Measurements from ENCODE around the gene NR6A1. TPM values are rescaled to one million over a fixed set of nuclear protein-coding genes. Genes with fewer than 3 reads are reported as not detected.

Gene NR6A1
- total RNA-seq, 1 donor from 2014 or later, result 0.72 TPM

- DNase-seq (ENCODE audit: low spot score), result no peak
These were observed 82.7 kb downstream of the NR6A1 start for GRCh38 chr9:124688238-124688904.

- DNase-seq (ENCODE audit: low spot score), result no peak
These were observed 84.2 kb downstream of the NR6A1 start for GRCh38 chr9:124686918-124687317.

- no peak for DNase-seq (ENCODE audit: low spot score)
These were observed 85.9 kb downstream of the NR6A1 start for GRCh38 chr9:124685217-124685616.

- no peak for DNase-seq (ENCODE audit: low spot score)
These were observed 86.9 kb downstream of the NR6A1 start for GRCh38 chr9:124684169-124684568.

- no peak for DNase-seq (ENCODE audit: low spot score)
These were observed 88.1 kb downstream of the NR6A1 start for GRCh38 chr9:124683043-124683442.

GRCh38 chr9:124680714-124681390 is 90.3 kb downstream of the NR6A1 start:
- no peak for DNase-seq (ENCODE audit: low spot score)

- DNase-seq (ENCODE audit: low spot score), result no peak
These were observed 91.1 kb downstream of the NR6A1 start for GRCh38 chr9:124680049-124680448.

- no peak for DNase-seq (ENCODE audit: low spot score)
These were observed 95.0 kb downstream of the NR6A1 start for GRCh38 chr9:124676159-124676551.

- no peak for DNase-seq (ENCODE audit: low spot score)
These were observed 95.6 kb downstream of the NR6A1 start for GRCh38 chr9:124675261-124676158.

GRCh38 chr9:124674651-124675050 is 96.5 kb downstream of the NR6A1 start:
- no peak for DNase-seq (ENCODE audit: low spot score)

GRCh38 chr9:124673063-124673462 is 98.0 kb downstream of the NR6A1 start:
- no peak for DNase-seq (ENCODE audit: low spot score)

GRCh38 chr9:124671861-124672260 is 99.2 kb downstream of the NR6A1 start:
- no peak for DNase-seq (ENCODE audit: low spot score)

- no peak for DNase-seq (ENCODE audit: low spot score)
These were observed 104.5 kb downstream of the NR6A1 start for GRCh38 chr9:124666642-124667041.

GRCh38 chr9:124665391-124666058 is 105.6 kb downstream of the NR6A1 start:
- no peak for DNase-seq (ENCODE audit: low spot score)

GRCh38 chr9:124664143-124664542 is 107.0 kb downstream of the NR6A1 start:
- DNase-seq (ENCODE audit: low spot score), result no peak

- DNase-seq (ENCODE audit: low spot score), result peak; percentile 3
These were observed 107.8 kb downstream of the NR6A1 start for GRCh38 chr9:124663046-124663961.

GRCh38 chr9:124662561-124662960 is 108.5 kb downstream of the NR6A1 start:
- DNase-seq (ENCODE audit: low spot score), result no peak

- no peak for DNase-seq (ENCODE audit: low spot score)
These were observed 109.8 kb downstream of the NR6A1 start for GRCh38 chr9:124661271-124661670.

- peak; percentile 72 for DNase-seq (ENCODE audit: low spot score)
These were observed 110.7 kb downstream of the NR6A1 start for GRCh38 chr9:124660341-124660801.

- peak; percentile 89 for DNase-seq (ENCODE audit: low spot score)
These were observed 111.9 kb downstream of the NR6A1 start for GRCh38 chr9:124659099-124659659.

Measured in umbilical cord (tissue), 2 donors.